Measurements from ENCODE around the gene PGA4. TPM values are rescaled to one million over a fixed set of nuclear protein-coding genes. Genes with fewer than 3 reads are reported as not detected.

The PGA4 gene
- total RNA-seq, 6 experiments from 2014 or later: not detected

DNA sequence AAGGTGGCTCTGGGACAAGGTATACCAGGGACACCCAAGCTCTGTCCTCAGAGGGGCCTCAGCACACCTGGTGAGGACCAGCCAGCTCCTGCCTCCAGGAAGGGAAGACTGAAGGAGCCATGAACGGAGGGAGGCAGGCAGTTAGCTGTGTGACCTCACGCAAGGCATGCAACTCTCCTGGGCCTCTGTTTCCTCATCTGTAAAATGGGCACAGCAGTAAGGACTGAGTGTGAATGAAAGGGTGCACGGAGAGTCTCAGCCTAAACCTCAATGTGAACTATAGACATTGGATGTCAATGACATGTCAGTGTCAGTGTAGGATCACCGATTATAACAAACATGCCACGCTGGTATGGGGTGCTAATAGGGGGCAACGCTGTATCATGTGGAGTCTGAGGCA is 37.2 kb downstream of the PGA4 start:
- TF ChIP-seq, protein P1, sequence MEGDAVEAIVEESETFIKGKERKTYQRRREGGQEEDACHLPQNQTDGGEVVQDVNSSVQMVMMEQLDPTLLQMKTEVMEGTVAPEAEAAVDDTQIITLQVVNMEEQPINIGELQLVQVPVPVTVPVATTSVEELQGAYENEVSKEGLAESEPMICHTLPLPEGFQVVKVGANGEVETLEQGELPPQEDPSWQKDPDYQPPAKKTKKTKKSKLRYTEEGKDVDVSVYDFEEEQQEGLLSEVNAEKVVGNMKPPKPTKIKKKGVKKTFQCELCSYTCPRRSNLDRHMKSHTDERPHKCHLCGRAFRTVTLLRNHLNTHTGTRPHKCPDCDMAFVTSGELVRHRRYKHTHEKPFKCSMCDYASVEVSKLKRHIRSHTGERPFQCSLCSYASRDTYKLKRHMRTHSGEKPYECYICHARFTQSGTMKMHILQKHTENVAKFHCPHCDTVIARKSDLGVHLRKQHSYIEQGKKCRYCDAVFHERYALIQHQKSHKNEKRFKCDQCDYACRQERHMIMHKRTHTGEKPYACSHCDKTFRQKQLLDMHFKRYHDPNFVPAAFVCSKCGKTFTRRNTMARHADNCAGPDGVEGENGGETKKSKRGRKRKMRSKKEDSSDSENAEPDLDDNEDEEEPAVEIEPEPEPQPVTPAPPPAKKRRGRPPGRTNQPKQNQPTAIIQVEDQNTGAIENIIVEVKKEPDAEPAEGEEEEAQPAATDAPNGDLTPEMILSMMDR (IDR thresholded peaks at IDR 0.05): no peak
- H3K36me3 Mint-ChIP-seq (ENCODE audit: low read depth): no peaks in the 10 kb centered on the region
- H3K27me3 Mint-ChIP-seq (ENCODE audit: insufficient read depth): no peaks in the 10 kb centered on the region; the same call in none of the 2 replicates
- no peak for DNase-seq
- H3K4me1 Mint-ChIP-seq (ENCODE audit: low read depth): peaks cover 11% of the 10 kb centered on the region; the same call in 1 of the 2 replicates
- no peaks in the 10 kb centered on the region for H3K9me3 Mint-ChIP-seq
- H3K4me3 Mint-ChIP-seq: no peak overlapping the region
- H3K27ac Mint-ChIP-seq: no peak overlapping the region

GRCh38 chr11:61264371-61264770 is 42.2 kb downstream of the PGA4 start:
- Mint-ChIP-seq H3K9me3 (no peaks in the 10 kb centered on the region), H3K36me3 (ENCODE audit: low read depth) (no peaks in the 10 kb centered on the region; the same call in 1 of the 2 replicates), H3K4me1 (ENCODE audit: low read depth) (peaks cover 6% of the 10 kb centered on the region), H3K4me3 (no peak overlapping the region), H3K27me3 (ENCODE audit: insufficient read depth) (no peaks in the 10 kb centered on the region; the same call in 1 of the 2 replicates), H3K27ac (no peak overlapping the region)
- TF ChIP-seq, protein P1 (IDR thresholded peaks at IDR 0.05): no peak
- DNase-seq: no peak

DNA sequence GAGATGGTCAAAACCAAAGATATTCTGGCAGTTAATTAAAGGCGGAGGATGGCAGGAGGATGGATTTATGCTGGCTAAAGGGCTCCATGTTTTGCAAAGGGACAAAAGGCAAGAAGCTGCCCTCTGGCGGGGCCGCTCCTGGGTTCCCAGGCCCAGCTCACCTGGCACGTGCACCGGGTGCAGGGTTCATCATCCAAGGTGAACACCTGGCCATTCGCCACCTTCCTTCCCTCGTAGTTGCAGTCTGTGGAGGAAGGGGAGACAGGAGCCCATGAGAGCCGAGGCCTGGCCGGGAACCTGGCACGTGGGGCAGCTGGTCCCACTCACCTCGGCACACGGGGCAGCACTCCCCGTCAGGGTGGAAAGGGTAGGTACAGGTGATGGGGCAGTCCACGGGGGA is 42.6 kb downstream of the PGA4 start:
- Mint-ChIP-seq H3K4me1 (ENCODE audit: low read depth) (peaks cover 6% of the 10 kb centered on the region), H3K36me3 (ENCODE audit: low read depth) (no peaks in the 10 kb centered on the region; the same call in 1 of the 2 replicates)

DNA sequence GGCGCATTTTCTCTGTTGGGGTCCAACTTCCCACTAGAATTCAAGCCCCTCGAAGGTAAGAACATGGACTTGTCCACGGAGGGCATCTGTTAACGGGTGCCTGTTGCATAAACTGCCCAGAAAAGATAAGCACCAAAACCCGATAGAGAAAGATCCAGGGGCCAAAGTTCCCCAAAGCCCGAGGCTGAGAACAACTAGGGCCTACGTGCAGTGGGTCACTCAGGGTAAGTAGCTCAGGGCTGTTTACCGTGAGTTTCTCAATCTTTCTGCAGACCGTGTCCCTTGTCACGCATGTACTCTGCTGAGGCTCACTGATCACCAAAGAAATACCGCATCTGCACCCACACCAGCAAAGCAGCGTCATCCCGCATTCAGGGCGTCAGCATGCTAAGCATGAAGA is 43.2 kb downstream of the PGA4 start:
- no peaks in the 10 kb centered on the region for H3K9me3 Mint-ChIP-seq
- H3K27ac Mint-ChIP-seq: no peak overlapping the region
- no peak overlapping the region for H3K4me3 Mint-ChIP-seq
- H3K27me3 Mint-ChIP-seq (ENCODE audit: insufficient read depth): no peaks in the 10 kb centered on the region; the same call in 1 of the 2 replicates
- H3K36me3 Mint-ChIP-seq (ENCODE audit: low read depth): no peaks in the 10 kb centered on the region; the same call in 1 of the 2 replicates
- peaks cover 10% of the 10 kb centered on the region for H3K4me1 Mint-ChIP-seq (ENCODE audit: low read depth)
- no peak for DNase-seq
- TF ChIP-seq, protein P1 (IDR thresholded peaks at IDR 0.05): no peak

More for the DNA sequence above, 42.6 kb downstream of the PGA4 start:
- Mint-ChIP-seq H3K27me3 (ENCODE audit: insufficient read depth) (no peaks in the 10 kb centered on the region; the same call in 1 of the 2 replicates), H3K27ac (no peak overlapping the region), H3K9me3 (no peaks in the 10 kb centered on the region), H3K4me3 (no peak overlapping the region)
- TF ChIP-seq, protein P1 (IDR thresholded peaks at IDR 0.05): no peak
- no peak for DNase-seq

- Mint-ChIP-seq H3K27ac (no peak overlapping the region), H3K4me1 (ENCODE audit: low read depth) (peaks cover 15% of the 10 kb centered on the region), H3K4me3 (no peak overlapping the region), H3K9me3 (no peaks in the 10 kb centered on the region), H3K36me3 (ENCODE audit: low read depth) (no peaks in the 10 kb centered on the region; the same call in 1 of the 2 replicates), H3K27me3 (ENCODE audit: insufficient read depth) (no peaks in the 10 kb centered on the region; the same call in 1 of the 2 replicates)
- TF ChIP-seq, protein P1 (IDR thresholded peaks at IDR 0.05): no peak
- no peak for DNase-seq
Observed at GRCh38 chr11:61266602-61267001, 44.5 kb downstream of the PGA4 start.

All from HFFc6 (cell line).